HCT116 (cell line): ENCODE data around the gene CCHCR1. TPM values are rescaled to one million over a fixed set of nuclear protein-coding genes. Genes with fewer than 3 reads are reported as not detected.

Experiments used
- ATAC-seq: fragments of 200-7000 bp; cut with Tn5 transposase; 2 replicates; pipeline ENCODE4 v1.9.1; 2020; ENCODE audit warnings: mild to moderate bottlenecking, moderate library complexity
- BruUV-seq: library from RNA; stranded (reverse); fragments of 400-500 nt; replicated peaks from 2 replicates; lab custom pipeline; 2021; lab: Mats Ljungman, UMichigan
- CTCF ChIA-PET: fragments of 300-600 bp; sonication (Branson Sonifier 250); formaldehyde crosslinking; loops from one replicate; lab custom pipeline; 2021; ENCODE audit warnings: antibody characterized with exemption; lab: Charles Lee
- POLR2A ChIA-PET: fragments of 300-600, 350-600 bp; sonication (Branson Sonifier 250); formaldehyde crosslinking; loops from one replicate; lab custom pipeline; 2021; ENCODE audit warnings: antibody characterized with exemption; lab: Charles Lee
- RAD21 ChIA-PET, 2 experiments: fragments of 300-600 bp; sonication (Branson Sonifier 250); formaldehyde crosslinking; loops; one replicate each; lab custom pipeline; 2023; ENCODE audit warnings: low total read pairs in 2 of 2; ENCODE audit not compliant: uncharacterized antibody in 2 of 2, unreplicated experiment in 2 of 2, low non-redundant PET in 1 of 2; lab: Charles Lee
- DNase-seq: peaks from one replicate; pipeline ENCODE4 v3.0.0-alpha.2; 2010; ENCODE audit warnings: low read depth, low spot score
- H2AFZ ChIP-seq: fragments of 200-600 bp; shearing (Covaris generic), sonication (generic); 2 replicates; pipeline ENCODE4 v1.6.1; 2017; ENCODE audit warnings: low read depth, mixed run types, mixed read lengths, antibody characterized with exemption, low read length; ENCODE audit not compliant: poor library complexity, severe bottlenecking
- H3K27ac ChIP-seq: 2 replicates; pipeline ENCODE4 v1.5.1; 2012; ENCODE audit warnings: low read depth, low read length
- H3K27me3 ChIP-seq: fragments of 200-600 bp; sonication (generic); 2 replicates; pipeline ENCODE4 v1.6.1; 2016; ENCODE audit warnings: mixed run types, low read length, mixed read lengths; ENCODE audit not compliant: insufficient read depth
- H3K36me3 ChIP-seq, 2 experiments: fragments of 200-500 bp in 1 of 2; fragments of 200-600 bp in 1 of 2; sonication (Bioruptor generic) in 1 of 2; sonication (generic) in 1 of 2; 2 replicates each; pipeline versions ENCODE4 v1.5.1 to v1.6.1; 2014 to 2016; ENCODE audit warnings: low read length in 2 of 2, inconsistent platforms in 1 of 2, mixed read lengths in 1 of 2, mixed run types in 1 of 2; ENCODE audit not compliant: insufficient read depth in 2 of 2, control insufficient read depth in 1 of 2
- H3K4me1 ChIP-seq, 2 experiments: fragments of 200-600 bp in 1 of 2; sonication (generic) in 1 of 2; 2 replicates each; pipeline versions ENCODE4 v1.5.1 to v1.6.1; 2012 to 2017; ENCODE audit warnings: low read length in 2 of 2, inconsistent platforms in 1 of 2, mild to moderate bottlenecking in 1 of 2, mixed read lengths in 1 of 2, mixed run types in 1 of 2, moderate library complexity in 1 of 2; ENCODE audit not compliant: insufficient read depth in 2 of 2, control insufficient read depth in 1 of 2
- H3K4me2 ChIP-seq: fragments of 200-600 bp; sonication (generic); 2 replicates; pipeline ENCODE4 v1.6.1; 2017; ENCODE audit warnings: mixed run types, low read length, mixed read lengths
- H3K4me3 ChIP-seq, 2 experiments: fragments of 200-600 bp in 1 of 2; sonication (generic) in 1 of 2; replicated peaks in 1 of 2; 2 replicates each; pipeline ENCODE4 v1.5.1; 2011 to 2016; ENCODE audit warnings: low read length in 2 of 2, control low read depth in 1 of 2, low read depth in 1 of 2, mild to moderate bottlenecking in 1 of 2, mixed read lengths in 1 of 2, mixed run types in 1 of 2
- H3K79me2 ChIP-seq: fragments of 200-600 bp; sonication (generic); 2 replicates; pipeline ENCODE4 v1.6.1; 2017; ENCODE audit warnings: mild to moderate bottlenecking, mixed run types, low read length, moderate library complexity, mixed read lengths; ENCODE audit not compliant: insufficient read depth
- H3K9ac ChIP-seq: fragments of 200-600 bp; sonication (generic); 2 replicates; pipeline ENCODE4 v1.6.1; 2016; ENCODE audit warnings: low read length, mixed read lengths
- H3K9me2 ChIP-seq: fragments of 200-600 bp; sonication (generic), shearing (Covaris generic); 2 replicates; pipeline ENCODE4 v1.6.1; 2017; ENCODE audit warnings: mixed run types, mild to moderate bottlenecking, moderate library complexity; ENCODE audit not compliant: insufficient read depth
- H3K9me3 ChIP-seq, 2 experiments: fragments of 200-500 bp in 1 of 2; fragments of 200-600 bp in 1 of 2; sonication (Bioruptor generic) in 1 of 2; sonication (generic) in 1 of 2; 2 replicates each; pipeline ENCODE4 v1.6.1; 2014 to 2017; ENCODE audit warnings: low read length in 2 of 2, mixed read lengths in 2 of 2, inconsistent platforms in 1 of 2, low read depth in 1 of 2, mild to moderate bottlenecking in 1 of 2, mixed run types in 1 of 2, moderate library complexity in 1 of 2; ENCODE audit not compliant: control insufficient read depth in 1 of 2, insufficient read depth in 1 of 2
- H4K20me1 ChIP-seq: fragments of 200-600 bp; sonication (generic), shearing (Covaris generic); 2 replicates; pipeline ENCODE4 v1.6.1; 2017; ENCODE audit warnings: mixed run types, mild to moderate bottlenecking, moderate library complexity; ENCODE audit not compliant: insufficient read depth
- CBX3 ChIP-seq: IDR thresholded peaks from 2 replicates; pipeline ENCODE4 v1.6.1; 2012; ENCODE audit warnings: low read depth
- CEBPB ChIP-seq: IDR thresholded peaks from 2 replicates; pipeline ENCODE4 v1.6.1; 2012; ENCODE audit warnings: low read depth
- CTCF ChIP-seq, 3 experiments: fragments of 200-600 bp in 1 of 3; sonication (generic) in 1 of 3; IDR thresholded peaks in 2 of 3; conservative IDR thresholded peaks in 1 of 3; 2 replicates each; pipeline ENCODE4 v1.5.1; 2012 to 2017; ENCODE audit warnings: low read depth in 2 of 3, low read length in 2 of 3, antibody characterized with exemption in 1 of 3, borderline replicate concordance in 1 of 3, control low read depth in 1 of 3, mild to moderate bottlenecking in 1 of 3, mixed read lengths in 1 of 3, mixed run types in 1 of 3, moderate library complexity in 1 of 3; ENCODE audit not compliant: insufficient read depth in 1 of 3
- ELF1 ChIP-seq: IDR thresholded peaks from 2 replicates; pipeline ENCODE4 v1.6.1; 2012; ENCODE audit warnings: low read depth, borderline replicate concordance
- EZH2phosphoT487 ChIP-seq: fragments of 200-600 bp; IDR thresholded peaks from 2 replicates; pipeline ENCODE4 v1.6.1; 2018; ENCODE audit warnings: antibody characterized with exemption, borderline replicate concordance
- JUND ChIP-seq: IDR thresholded peaks from 2 replicates; pipeline ENCODE4 v1.6.1; 2012
- TCF7L2 ChIP-seq: IDR thresholded peaks from 2 replicates; pipeline ENCODE4 v1.7.0; 2011; ENCODE audit warnings: borderline replicate concordance, inconsistent platforms; ENCODE audit not compliant: insufficient read depth, insufficient read length; ENCODE audit errors: extremely low read depth
- intact Hi-C: fragments of 100-400 bp; cut with micrococcal nuclease; formaldehyde crosslinking; loops from 2 replicates; pipeline ENCODE4 v1.10.0; 2022
- total RNA-seq: library from RNA; stranded (reverse); gene quantifications from one replicate; pipeline ENCODE4 v1.2.1, GENCODE V29; 2021; ENCODE audit not compliant: unreplicated experiment
- TF ChIP-seq, protein P1 (sequence below): IDR thresholded peaks from 2 replicates; pipeline ENCODE4 v1.6.1; 2011; ENCODE audit warnings: mild to moderate bottlenecking, low read length, moderate library complexity; ENCODE audit not compliant: insufficient replicate concordance; ENCODE audit errors: extremely low read depth

Gene CCHCR1
- total RNA-seq, 1 experiment from 2014 or later: 40.7 TPM

GRCh38 chr6:31139599-31139998, 18.0 kb downstream of the CCHCR1 start:
- ATAC-seq: no peak
- CTCF ChIA-PET: interaction anchor here (0.7 to 1.0 kb wide), 2 partner anchors 8 to 227 kb away, joined by 3 to 4 read pairs; no protein-coding TSS in a partner anchor
- H3K27ac ChIP-seq: no peak overlapping the region
- RAD21 ChIA-PET: no interaction called here
- TF ChIP-seq TCF7L2 (no peak), ELF1 (no peak), CEBPB (no peak), JUND (no peak), EZH2phosphoT487 (no peak), CTCF (IDR thresholded peaks at IDR 0.05 in 2 of 3, conservative IDR thresholded peaks at IDR 0.05 in 1 of 3; ENCODE audit: borderline replicate concordance in 1 of 3, insufficient read depth in 1 of 3, low read depth in 2 of 3, low read length in 2 of 3) (no peak), CBX3 (no peak)
- TF ChIP-seq, protein P1, sequence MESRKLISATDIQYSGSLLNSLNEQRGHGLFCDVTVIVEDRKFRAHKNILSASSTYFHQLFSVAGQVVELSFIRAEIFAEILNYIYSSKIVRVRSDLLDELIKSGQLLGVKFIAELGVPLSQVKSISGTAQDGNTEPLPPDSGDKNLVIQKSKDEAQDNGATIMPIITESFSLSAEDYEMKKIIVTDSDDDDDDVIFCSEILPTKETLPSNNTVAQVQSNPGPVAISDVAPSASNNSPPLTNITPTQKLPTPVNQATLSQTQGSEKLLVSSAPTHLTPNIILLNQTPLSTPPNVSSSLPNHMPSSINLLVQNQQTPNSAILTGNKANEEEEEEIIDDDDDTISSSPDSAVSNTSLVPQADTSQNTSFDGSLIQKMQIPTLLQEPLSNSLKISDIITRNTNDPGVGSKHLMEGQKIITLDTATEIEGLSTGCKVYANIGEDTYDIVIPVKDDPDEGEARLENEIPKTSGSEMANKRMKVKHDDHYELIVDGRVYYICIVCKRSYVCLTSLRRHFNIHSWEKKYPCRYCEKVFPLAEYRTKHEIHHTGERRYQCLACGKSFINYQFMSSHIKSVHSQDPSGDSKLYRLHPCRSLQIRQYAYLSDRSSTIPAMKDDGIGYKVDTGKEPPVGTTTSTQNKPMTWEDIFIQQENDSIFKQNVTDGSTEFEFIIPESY: no peak
- TF ChIP-seq, all 23 proteins: peak for 0
- Histone ChIP-seq H3K4me1 (peaks cover 4 to 13% of the 10 kb centered on the region in 2 experiments; a peak in 3 of 4 replicates), H3K9ac (no peak overlapping the region), H3K9me2 (no peaks in the 10 kb centered on the region), H3K4me3 (no peak overlapping the region), H3K4me2 (no peak overlapping the region), H3K36me3 (0 out of 4 replicates have a peak, but pooled peaks cover 0 to 3% of the 10 kb centered on the region in 2 experiments), H3K9me3 (no peaks in the 10 kb centered on the region), H3K79me2 (no peaks in the 10 kb centered on the region), H2AFZ (no peak overlapping the region), H4K20me1 (no peaks in the 10 kb centered on the region), H3K27me3 (no peaks in the 10 kb centered on the region)
- no TSS peak for BruUV-seq
- DNase-seq: no peak
- intact Hi-C loops: no loop called here
- POLR2A ChIA-PET: no interaction called here
